Choroid plexus epithelial cell (primary cell): ENCODE measurements around the gene SOX8.

Experiments used
- DNase-seq: peaks from one replicate; pipeline ENCODE4 v3.0.0-alpha.2; 2010; ENCODE audit warnings: low read depth
- H3K4me3 ChIP-seq: 2 replicates; pipeline ENCODE4 v1.5.1; 2011; ENCODE audit warnings: low read depth, mild to moderate bottlenecking, control low read depth, low read length, moderate library complexity
- CTCF ChIP-seq: conservative IDR thresholded peaks from 2 replicates; pipeline ENCODE4 v1.5.1; 2011; ENCODE audit warnings: low read depth, mild to moderate bottlenecking, control low read depth, inconsistent platforms, low read length, moderate library complexity

The SOX8 gene

GRCh38 chr16:1026057-1026783 lies 44.6 kb downstream of the SOX8 start:
- H3K4me3 ChIP-seq: no peak overlapping the region
- DNase-seq: no peak
- TF ChIP-seq CTCF: no peak

- TF ChIP-seq CTCF: no peak
- H3K4me3 ChIP-seq: no peak overlapping the region
- DNase-seq: no peak
Measured at GRCh38 chr16:1026784-1027500, 45.4 kb downstream of the SOX8 start.

- no peak overlapping the region for H3K4me3 ChIP-seq
- TF ChIP-seq CTCF: no peak
- DNase-seq: no peak
Measured at GRCh38 chr16:1027501-1027815, 45.9 kb downstream of the SOX8 start.

GRCh38 chr16:1028056-1028455 lies 46.5 kb downstream of the SOX8 start:
- DNase-seq: no peak
- TF ChIP-seq CTCF: no peak
- no peak overlapping the region for H3K4me3 ChIP-seq

GRCh38 chr16:1028524-1029258 lies 47.1 kb downstream of the SOX8 start:
- no peak overlapping the region for H3K4me3 ChIP-seq
- no peak for DNase-seq
- no peak for TF ChIP-seq CTCF

- no peak for TF ChIP-seq CTCF
- no peak for DNase-seq
Measured at GRCh38 chr16:1029259-1029545, 47.6 kb downstream of the SOX8 start.

More at GRCh38 chr16:1029259-1029545, 47.6 kb downstream of the SOX8 start:
- no peak overlapping the region for H3K4me3 ChIP-seq
